Uterus (tissue), 2 donors: ENCODE measurements around the gene CHST11.

Source experiments
- CTCF ChIP-seq, 4 experiments: fragments of 200-600 bp in 2 of 4; fragments of 450-650 bp in 2 of 4; sonication (generic) in 2 of 4; IDR thresholded peaks; one replicate each; pipeline ENCODE4 v1.5.1; 2016 to 2019; ENCODE audit warnings: antibody characterized with exemption in 4 of 4, mild to moderate bottlenecking in 2 of 4, moderate library complexity in 1 of 4
- POLR2A ChIP-seq, 2 donors: fragments of 450-650 bp; IDR thresholded peaks; one replicate each; pipeline ENCODE4 v1.6.1; 2016; ENCODE audit warnings: antibody characterized with exemption in 2 of 2, mild to moderate bottlenecking in 1 of 2, moderate library complexity in 1 of 2

GRCh38 chr12:104407922-104408321 lies 48.8 kb upstream of the CHST11 start:
- TF ChIP-seq CTCF (IDR thresholded peaks at IDR 0.05) (no peak), POLR2A (IDR thresholded peaks at IDR 0.05) (no peak)
